ENCODE measurements around the gene SULT1C3. TPM values are rescaled to one million over a fixed set of nuclear protein-coding genes. Genes with fewer than 3 reads are reported as not detected.
A peak's percentile ranks its signal among the peaks of the same experiment; 100 is the strongest.

Gene SULT1C3
- total RNA-seq, 1 donor, result not detected

- DNase-seq (ENCODE audit: low read depth), result no peak
- no peak for TF ChIP-seq CTCF (IDR thresholded peaks at IDR 0.05; ENCODE audit: insufficient read depth, low read length)
- H3K4me3 ChIP-seq (ENCODE audit: low read depth, low read length), result no peak overlapping the region
These were observed 22.3 kb downstream of the SULT1C3 start for GRCh38 chr2:108262036-108262435.

DNA sequence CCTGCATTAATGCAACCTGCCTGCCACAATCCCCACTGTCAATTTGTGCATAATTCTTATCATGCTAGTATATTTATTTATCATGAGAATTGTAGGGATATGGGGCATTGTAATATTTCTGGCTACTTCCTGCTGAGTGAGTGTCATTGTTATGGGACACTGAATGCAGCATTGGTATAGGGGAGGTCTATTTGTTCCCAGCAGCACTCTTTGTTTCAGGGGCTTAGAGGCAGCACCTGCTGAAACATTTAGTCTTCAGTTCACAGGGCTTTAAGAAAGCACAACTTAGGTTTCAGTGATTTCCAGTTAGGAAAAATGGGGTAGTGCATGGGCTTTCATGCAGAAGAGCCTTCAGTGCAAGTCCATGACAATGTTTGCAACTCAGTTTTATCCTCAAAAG is 23.6 kb downstream of the SULT1C3 start:
- no peak for DNase-seq (ENCODE audit: low read depth)
- no peak overlapping the region for H3K4me3 ChIP-seq (ENCODE audit: low read depth, low read length)
- no peak for TF ChIP-seq CTCF (IDR thresholded peaks at IDR 0.05; ENCODE audit: insufficient read depth, low read length)

DNA sequence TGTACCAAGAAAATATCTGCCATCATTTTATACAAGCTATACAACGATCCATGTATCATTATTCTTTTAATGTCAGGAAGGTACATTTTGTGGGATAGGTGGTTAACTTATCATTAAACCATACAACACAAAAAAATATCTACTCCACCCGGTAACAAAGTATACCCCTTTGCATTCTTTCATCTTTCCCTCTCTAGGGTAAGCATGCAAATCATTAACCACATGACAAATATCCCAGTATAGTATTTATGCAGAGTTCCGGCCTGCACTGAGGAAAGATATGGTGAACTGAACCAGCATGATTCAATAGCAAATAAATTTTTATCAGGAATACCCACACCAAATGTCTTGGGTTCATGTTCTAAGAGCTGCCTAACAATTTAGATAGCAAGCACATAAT is 26.4 kb downstream of the SULT1C3 start:
- H3K4me3 ChIP-seq (ENCODE audit: low read depth, low read length), result no peak overlapping the region
- no peak for TF ChIP-seq CTCF (IDR thresholded peaks at IDR 0.05; ENCODE audit: insufficient read depth, low read length)
- DNase-seq (ENCODE audit: low read depth), result no peak

GRCh38 chr2:108267101-108267500 is 27.3 kb downstream of the SULT1C3 start:
- peak; percentile 69 for DNase-seq (ENCODE audit: low read depth)
- no peak overlapping the region for H3K4me3 ChIP-seq (ENCODE audit: low read depth, low read length)

DNA sequence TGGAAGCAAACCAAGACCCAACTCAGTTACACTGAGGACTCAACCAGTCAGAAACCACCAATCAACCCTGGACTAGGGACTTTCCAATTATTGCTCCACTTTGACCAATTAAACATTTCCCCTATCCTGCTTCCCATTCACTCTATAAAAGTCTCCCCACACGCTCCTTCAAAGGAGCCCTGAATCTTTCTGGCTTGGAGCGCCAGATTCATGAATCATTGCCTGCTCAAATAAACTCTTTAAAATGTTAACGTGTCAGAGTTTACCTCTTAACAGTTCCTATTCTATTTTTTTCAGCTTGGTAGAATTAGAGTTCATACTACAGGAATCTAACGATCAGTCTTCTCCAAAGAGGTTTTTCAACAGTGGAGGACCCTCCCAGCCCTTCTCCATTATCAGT is 28.2 kb downstream of the SULT1C3 start:
- H3K4me3 ChIP-seq (ENCODE audit: low read depth, low read length), result no peak overlapping the region
- peak; percentile 86 for DNase-seq (ENCODE audit: low read depth)
- TF ChIP-seq CTCF (IDR thresholded peaks at IDR 0.05; ENCODE audit: insufficient read depth, low read length), result no peak

More at GRCh38 chr2:108267101-108267500, 27.3 kb downstream of the SULT1C3 start:
- no peak for TF ChIP-seq CTCF (IDR thresholded peaks at IDR 0.05; ENCODE audit: insufficient read depth, low read length)

DNA sequence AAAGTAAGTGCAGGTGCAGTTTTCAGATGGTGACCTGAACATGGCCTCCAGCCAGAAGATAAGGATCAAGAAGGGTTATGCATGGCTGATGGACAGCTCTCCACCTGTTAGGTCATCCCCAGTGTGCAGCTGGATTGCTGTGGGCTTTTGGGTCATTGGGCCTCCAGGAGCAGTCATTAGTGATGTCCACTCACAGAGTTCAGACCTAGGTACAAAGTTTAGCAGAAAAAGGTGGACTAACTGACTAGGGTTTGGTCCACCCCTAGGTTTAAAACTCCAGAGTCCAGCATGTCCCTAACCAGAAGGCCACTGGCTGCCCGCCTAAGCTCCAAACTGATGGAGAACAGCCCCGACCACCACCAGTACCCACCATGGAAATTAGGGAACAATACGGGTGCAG is 30.6 kb downstream of the SULT1C3 start:
- DNase-seq (ENCODE audit: low read depth), result no peak
- TF ChIP-seq CTCF (IDR thresholded peaks at IDR 0.05; ENCODE audit: insufficient read depth, low read length), result no peak
- H3K4me3 ChIP-seq (ENCODE audit: low read depth, low read length), result no peak overlapping the region

GRCh38 chr2:108270768-108271506 is 31.2 kb downstream of the SULT1C3 start:
- DNase-seq (ENCODE audit: low read depth), result no peak
- no peak for TF ChIP-seq CTCF (IDR thresholded peaks at IDR 0.05; ENCODE audit: insufficient read depth, low read length)
- H3K4me3 ChIP-seq (ENCODE audit: low read depth, low read length), result no peak overlapping the region
